ENCODE results near the gene CEBPG.

DNA sequence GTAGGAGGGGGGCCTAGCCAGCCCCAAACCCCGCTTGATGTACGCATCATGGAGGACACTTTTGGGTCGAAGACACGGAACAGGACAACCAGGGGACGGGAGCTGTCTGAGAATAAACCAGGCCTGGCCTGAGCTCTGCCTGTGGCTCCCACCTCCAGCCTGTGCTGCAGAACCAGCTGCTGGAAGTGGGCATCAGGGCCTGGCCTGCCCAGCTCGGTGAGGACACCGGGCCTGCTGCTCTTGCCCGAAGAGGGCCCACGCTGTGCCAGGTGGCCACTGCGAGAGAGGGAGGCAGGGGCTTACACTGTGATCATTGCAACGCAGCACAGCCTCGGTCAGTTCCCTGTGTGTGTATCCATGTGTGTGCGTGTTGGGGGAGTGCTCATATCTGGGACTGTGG lies 34.6 kb downstream of the CEBPG start:
- TF ChIP-seq, protein P1, sequence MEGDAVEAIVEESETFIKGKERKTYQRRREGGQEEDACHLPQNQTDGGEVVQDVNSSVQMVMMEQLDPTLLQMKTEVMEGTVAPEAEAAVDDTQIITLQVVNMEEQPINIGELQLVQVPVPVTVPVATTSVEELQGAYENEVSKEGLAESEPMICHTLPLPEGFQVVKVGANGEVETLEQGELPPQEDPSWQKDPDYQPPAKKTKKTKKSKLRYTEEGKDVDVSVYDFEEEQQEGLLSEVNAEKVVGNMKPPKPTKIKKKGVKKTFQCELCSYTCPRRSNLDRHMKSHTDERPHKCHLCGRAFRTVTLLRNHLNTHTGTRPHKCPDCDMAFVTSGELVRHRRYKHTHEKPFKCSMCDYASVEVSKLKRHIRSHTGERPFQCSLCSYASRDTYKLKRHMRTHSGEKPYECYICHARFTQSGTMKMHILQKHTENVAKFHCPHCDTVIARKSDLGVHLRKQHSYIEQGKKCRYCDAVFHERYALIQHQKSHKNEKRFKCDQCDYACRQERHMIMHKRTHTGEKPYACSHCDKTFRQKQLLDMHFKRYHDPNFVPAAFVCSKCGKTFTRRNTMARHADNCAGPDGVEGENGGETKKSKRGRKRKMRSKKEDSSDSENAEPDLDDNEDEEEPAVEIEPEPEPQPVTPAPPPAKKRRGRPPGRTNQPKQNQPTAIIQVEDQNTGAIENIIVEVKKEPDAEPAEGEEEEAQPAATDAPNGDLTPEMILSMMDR (conservative IDR thresholded peaks at IDR 0.05; ENCODE audit: low read depth, low read length), result no peak
- no peak for TF ChIP-seq EZH2 (IDR thresholded peaks at IDR 0.05; ENCODE audit: borderline replicate concordance, low read depth, low read length, poor library complexity, severe bottlenecking)
